ENCODE data around the gene INTU. TPM values are rescaled to one million over a fixed set of nuclear protein-coding genes. Genes with fewer than 3 reads are reported as not detected.
"Not testable (repeated sequence)": the region's sequence is repeated elsewhere in the genome, so short reads cannot be mapped to it uniquely, and the experiment has no call there.

INTU gene
- 1 to 10 TPM; 7.6 to 10.0 (median 9.5) TPM for total RNA-seq
- polyA plus RNA-seq = under 1 TPM; under 0.01 to 0.90 (median 0.23) TPM

DNA sequence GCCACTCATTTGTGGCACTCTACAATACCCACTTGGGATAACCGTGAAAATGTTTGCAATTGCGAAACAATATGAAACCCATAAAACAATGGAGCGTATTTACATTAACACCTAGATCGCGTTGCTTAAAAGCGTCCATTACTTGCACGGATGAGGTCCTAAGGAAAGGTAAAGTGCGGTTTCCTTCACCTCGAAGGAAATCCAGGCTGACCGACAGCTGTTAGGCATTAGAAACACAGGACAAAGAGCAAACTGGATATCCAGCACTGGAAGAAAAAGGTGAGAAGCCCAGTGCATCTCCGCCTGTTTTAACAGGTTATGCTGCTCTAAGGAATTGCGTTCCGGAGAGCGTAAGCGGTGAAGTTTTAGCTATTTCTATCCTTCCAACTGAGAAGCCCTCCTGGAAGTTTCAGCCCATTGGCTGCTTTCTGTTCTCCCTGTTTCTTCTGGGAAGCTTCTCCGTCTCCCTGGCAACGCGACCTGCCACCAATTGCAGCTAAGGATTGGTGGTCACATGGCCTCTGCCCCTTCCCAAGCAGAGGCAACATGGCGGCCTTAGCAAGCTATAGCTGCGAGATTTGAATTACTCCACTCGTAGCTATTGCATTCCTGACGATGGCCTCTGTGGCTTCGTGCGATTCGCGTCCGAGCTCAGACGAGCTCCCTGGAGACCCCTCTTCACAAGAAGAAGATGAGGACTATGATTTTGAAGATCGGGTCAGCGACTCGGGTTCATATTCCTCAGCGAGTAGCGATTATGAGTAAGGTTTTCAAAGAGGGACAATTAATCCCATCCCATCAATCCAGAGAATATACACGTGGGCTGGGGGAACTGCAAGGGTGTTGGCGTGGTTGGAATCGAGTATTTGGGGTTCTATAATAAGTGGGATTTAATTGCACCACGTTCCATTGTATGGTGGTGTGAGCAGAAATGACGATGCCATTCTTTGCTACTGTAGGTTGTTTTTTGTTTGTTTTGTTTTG, at the start of gene INTU:
Gene INTU (plus strand): TSS at position 538 of the 984 bp plus-strand sequence. CDS start 78 bp downstream, at position 616.
- TF ChIP-seq EP300 (IDR thresholded peaks at IDR 0.05) (no peak), POLR2AphosphoS5 (IDR thresholded peaks at IDR 0.05) (peak in 3 of 4 donors; percentile 45 to 58 (median 52)), POLR2A (IDR thresholded peaks at IDR 0.05) (no peak)
- TF ChIP-seq, protein P1, sequence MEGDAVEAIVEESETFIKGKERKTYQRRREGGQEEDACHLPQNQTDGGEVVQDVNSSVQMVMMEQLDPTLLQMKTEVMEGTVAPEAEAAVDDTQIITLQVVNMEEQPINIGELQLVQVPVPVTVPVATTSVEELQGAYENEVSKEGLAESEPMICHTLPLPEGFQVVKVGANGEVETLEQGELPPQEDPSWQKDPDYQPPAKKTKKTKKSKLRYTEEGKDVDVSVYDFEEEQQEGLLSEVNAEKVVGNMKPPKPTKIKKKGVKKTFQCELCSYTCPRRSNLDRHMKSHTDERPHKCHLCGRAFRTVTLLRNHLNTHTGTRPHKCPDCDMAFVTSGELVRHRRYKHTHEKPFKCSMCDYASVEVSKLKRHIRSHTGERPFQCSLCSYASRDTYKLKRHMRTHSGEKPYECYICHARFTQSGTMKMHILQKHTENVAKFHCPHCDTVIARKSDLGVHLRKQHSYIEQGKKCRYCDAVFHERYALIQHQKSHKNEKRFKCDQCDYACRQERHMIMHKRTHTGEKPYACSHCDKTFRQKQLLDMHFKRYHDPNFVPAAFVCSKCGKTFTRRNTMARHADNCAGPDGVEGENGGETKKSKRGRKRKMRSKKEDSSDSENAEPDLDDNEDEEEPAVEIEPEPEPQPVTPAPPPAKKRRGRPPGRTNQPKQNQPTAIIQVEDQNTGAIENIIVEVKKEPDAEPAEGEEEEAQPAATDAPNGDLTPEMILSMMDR (IDR thresholded peaks at IDR 0.05) = no peak
- intact Hi-C loops (cut with DNase I) = loop anchor here (5.0 to 10.0 kb wide), 3 partner anchors 150 to 332 kb away; partner anchors contain the start of genes ABHD18, HSPA4L and MFSD8

DNA sequence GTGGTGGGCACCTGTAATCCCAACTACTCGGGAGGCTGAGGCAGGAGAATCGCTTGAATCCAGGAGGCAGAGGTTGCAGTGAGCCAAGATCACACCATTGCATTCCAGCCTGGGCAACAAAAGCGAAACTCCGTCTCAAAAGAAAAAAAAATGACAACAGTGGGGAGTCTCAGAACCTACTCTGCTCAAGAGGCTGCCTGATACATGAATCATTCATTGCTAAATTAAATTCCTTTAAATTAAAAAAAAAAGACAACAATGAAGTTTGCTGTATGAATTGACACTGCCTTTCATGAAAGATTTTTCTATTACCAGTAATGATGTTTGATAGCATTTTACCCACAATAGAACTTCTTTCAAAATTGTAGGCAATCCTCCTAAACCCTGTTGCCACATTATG, 46.3 kb upstream of the INTU start:
- H3K9me3 ChIP-seq; DNase-seq; H3K27ac ChIP-seq; H3K36me3 ChIP-seq; H3K27me3 ChIP-seq; H3K4me1 ChIP-seq; H3K4me3 ChIP-seq; intact Hi-C loops (cut with DNase I): not testable (repeated sequence)
- 90% methylated on average over 4 of the region's 4 CpGs for WGBS, 2 donors

More for the DNA sequence above, at the start of gene INTU:
- Histone ChIP-seq H3K4me3 (peak within 1 kb of the TSS; percentile 52 to 68 (median 66)), H3K36me3 (no peaks in the 10 kb centered on the region), H3K27ac (peak within 1 kb of the TSS; percentile 58 to 74 (median 72)), H3K4me1 (peaks cover 0 to 16% (median 8%) of the 10 kb centered on the region in 4 donors), H3K9me3 (no peaks in the 10 kb centered on the region), H3K27me3 (peaks cover 0 to 4% (median 0%) of the 10 kb centered on the region in 3 donors)
- DNase-seq = peak; percentile 97
- WGBS, 2 donors = 1% methylated on average over 38 of the region's 38 CpGs

GRCh38 chr4:127586922-127587571, 45.7 kb upstream of the INTU start:
- Histone ChIP-seq H3K27ac (no peak overlapping the region), H3K4me3 (no peak overlapping the region), H3K4me1 (no peaks in the 10 kb centered on the region), H3K36me3 (no peaks in the 10 kb centered on the region), H3K9me3 (no peaks in the 10 kb centered on the region), H3K27me3 (no peaks in the 10 kb centered on the region)
- TF ChIP-seq POLR2AphosphoS5 (IDR thresholded peaks at IDR 0.05) (no peak), POLR2A (IDR thresholded peaks at IDR 0.05) (no peak), EP300 (IDR thresholded peaks at IDR 0.05) (no peak)
- TF ChIP-seq, protein P1 (IDR thresholded peaks at IDR 0.05) = peak in 2 of 4 experiments; percentile 20 to 55
- intact Hi-C loops (cut with DNase I) = no loop called here
- DNase-seq = no peak
- WGBS, 2 donors = 2 to 10% methylated on average over 1 of the region's 1 CpG

DNA sequence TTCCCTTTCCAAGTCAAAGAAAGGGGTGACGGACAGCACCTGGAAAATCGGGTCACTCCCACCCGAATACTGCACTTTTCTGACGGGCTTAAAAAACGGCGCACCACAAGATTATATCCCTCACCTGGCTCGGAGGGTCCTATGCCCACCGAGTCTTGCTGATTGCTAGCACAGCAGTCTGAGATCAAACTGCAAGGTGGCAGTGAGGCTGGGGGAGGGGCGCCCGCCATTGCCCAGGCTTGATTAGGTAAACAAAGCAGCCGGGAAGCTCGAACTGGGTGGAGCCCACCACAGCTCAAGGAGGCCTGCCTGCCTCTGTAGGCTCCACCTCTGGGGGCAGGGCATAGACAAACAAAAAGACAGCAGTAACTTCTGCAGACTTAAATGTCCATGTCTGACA, 43.6 kb upstream of the INTU start:
- DNase-seq; H3K9me3 ChIP-seq; H3K36me3 ChIP-seq; intact Hi-C loops (cut with DNase I); H3K4me3 ChIP-seq; H3K4me1 ChIP-seq; H3K27ac ChIP-seq; H3K27me3 ChIP-seq: not testable (repeated sequence)
- 69 to 90% methylated on average over 10 to 12 of the region's 12 CpGs for WGBS, 2 donors

GRCh38 chr4:127598656-127599055, 34.1 kb upstream of the INTU start:
- Histone ChIP-seq H3K4me3 (no peak overlapping the region), H3K4me1 (no peaks in the 10 kb centered on the region), H3K27ac (no peak overlapping the region), H3K27me3 (no peaks in the 10 kb centered on the region), H3K9me3 (no peaks in the 10 kb centered on the region), H3K36me3 (no peaks in the 10 kb centered on the region)
- TF ChIP-seq, protein P1 (IDR thresholded peaks at IDR 0.05) = no peak
- TF ChIP-seq POLR2A (IDR thresholded peaks at IDR 0.05) (no peak), EP300 (IDR thresholded peaks at IDR 0.05) (no peak), POLR2AphosphoS5 (IDR thresholded peaks at IDR 0.05) (no peak)
- intact Hi-C loops (cut with DNase I) = no loop called here
- no peak for DNase-seq
